GM12878 (cell line): ENCODE results near the gene SPRY1. TPM values are rescaled to one million over a fixed set of nuclear protein-coding genes. Genes with fewer than 3 reads are reported as not detected.

Source experiments
- ATAC-seq: fragments of 200-7000 bp; cut with Tn5 transposase; 3 replicates; pipeline ENCODE4 v1.9.1; 2020; ENCODE audit warnings: mild to moderate bottlenecking, moderate library complexity
- BruUV-seq: library from RNA; stranded (reverse); fragments of 400-500 nt; replicated peaks from 2 replicates; lab custom pipeline; 2021; lab: Mats Ljungman, UMichigan
- CTCF ChIA-PET: fragments of 300-600 bp; sonication (Branson Sonifier 250); formaldehyde crosslinking; extraction: SDS; loops from one replicate; lab custom pipeline; 2021; ENCODE audit warnings: inconsistent platforms; lab: Yijun Ruan, JAX
- POLR2A ChIA-PET: fragments of 350-600 bp; formaldehyde crosslinking; extraction: SDS; loops from one replicate; lab custom pipeline; 2021; ENCODE audit warnings: inconsistent platforms; lab: Charles Lee
- RAD21 ChIA-PET: fragments of 300-600 bp; sonication (Branson Sonifier 250); formaldehyde crosslinking; loops from one replicate; lab custom pipeline; 2023; ENCODE audit warnings: antibody characterized with exemption; ENCODE audit not compliant: unreplicated experiment; lab: Charles Lee
- SMC1A ChIA-PET: fragments of 300-600 bp; sonication (Branson Sonifier 250); formaldehyde crosslinking; loops from one replicate; lab custom pipeline; 2023; ENCODE audit not compliant: unreplicated experiment, uncharacterized antibody; lab: Charles Lee
- DNase-seq: peaks from one replicate; pipeline ENCODE4 v3.0.0-alpha.2; 2011; ENCODE audit warnings: low read depth, low spot score
- FAIRE-seq: peaks from 3 replicates; lab custom pipeline; 2011; peaks lifted over from hg19 to GRCh38; lab: Jason Lieb, UNC
- H2AFZ ChIP-seq: 2 replicates; pipeline ENCODE4 v1.6.0; 2011; ENCODE audit warnings: low read depth, low read length, control low read depth; ENCODE audit not compliant: control insufficient read depth
- H3K27ac ChIP-seq: 2 replicates; pipeline ENCODE4 v1.5.1; 2011; ENCODE audit warnings: control low read depth; ENCODE audit not compliant: control insufficient read depth, insufficient read depth
- H3K27me3 ChIP-seq, 2 experiments: replicated peaks in 1 of 2; 2 replicates each; pipeline versions ENCODE4 v1.6.0 to v1.6.1; 2011; ENCODE audit warnings: low read length in 1 of 2; ENCODE audit not compliant: control insufficient read depth in 2 of 2, insufficient read depth in 2 of 2
- H3K36me3 ChIP-seq, 2 experiments: 2 replicates each; pipeline ENCODE4 v1.5.1; 2011; ENCODE audit warnings: low read length in 1 of 2; ENCODE audit not compliant: control insufficient read depth in 2 of 2, insufficient read depth in 2 of 2
- H3K4me1 ChIP-seq: 2 replicates; pipeline ENCODE4 v1.6.1; 2011; ENCODE audit warnings: mild to moderate bottlenecking, low read length, moderate library complexity, mixed read lengths; ENCODE audit not compliant: control insufficient read depth, insufficient read depth
- H3K4me2 ChIP-seq: 2 replicates; pipeline ENCODE4 v1.6.0; 2011; ENCODE audit warnings: control low read depth; ENCODE audit not compliant: control insufficient read depth, insufficient read depth
- H3K4me3 ChIP-seq: fragments of 200-600 bp; sonication (generic); 2 replicates; pipeline ENCODE4 v1.5.1; 2016
- H3K79me2 ChIP-seq: 2 replicates; pipeline ENCODE4 v1.6.0; 2011; ENCODE audit warnings: low read length; ENCODE audit not compliant: control insufficient read depth, insufficient read depth
- H3K9ac ChIP-seq: 2 replicates; pipeline ENCODE4 v1.8.0; 2011; ENCODE audit warnings: low read length, control low read depth, mixed read lengths; ENCODE audit not compliant: control insufficient read depth, insufficient read depth
- H3K9me3 ChIP-seq: replicated peaks from 3 replicates; pipeline ENCODE4 v1.5.1; 2011; ENCODE audit warnings: mild to moderate bottlenecking, low read length; ENCODE audit not compliant: control insufficient read depth, insufficient read depth
- H4K20me1 ChIP-seq: 2 replicates; pipeline ENCODE4 v1.6.0; 2011; ENCODE audit not compliant: control insufficient read depth, insufficient read depth
- CBFB ChIP-seq: IDR thresholded peaks from 2 replicates; pipeline ENCODE4 v1.6.1; 2016; ENCODE audit warnings: antibody characterized with exemption, low read depth
- CBX3 ChIP-seq: fragments of 200-600 bp; sonication (generic); IDR thresholded peaks from 2 replicates; pipeline ENCODE4 v1.6.1; 2016; ENCODE audit warnings: low read depth, borderline replicate concordance
- CHD2 ChIP-seq: IDR thresholded peaks from 2 replicates; pipeline ENCODE4 v1.6.1; 2011; ENCODE audit warnings: low read depth, low read length, improper control_type of control experiment, borderline replicate concordance
- CREB1 ChIP-seq: IDR thresholded peaks from 2 replicates; pipeline ENCODE4 v1.6.1; 2012; ENCODE audit warnings: low read depth, mild to moderate bottlenecking, inconsistent platforms
- FOS ChIP-seq: IDR thresholded peaks from 3 replicates; pipeline ENCODE4 v1.6.1; 2011; ENCODE audit warnings: borderline replicate concordance; ENCODE audit not compliant: insufficient read length; ENCODE audit errors: extremely low read depth
- JUNB ChIP-seq: IDR thresholded peaks from 2 replicates; pipeline ENCODE4 v1.6.1; 2016; ENCODE audit warnings: antibody characterized with exemption, mild to moderate bottlenecking
- MEF2A ChIP-seq: IDR thresholded peaks from 2 replicates; pipeline ENCODE4 v1.6.1; 2011; ENCODE audit warnings: low read depth, mild to moderate bottlenecking, low read length, moderate library complexity; ENCODE audit not compliant: insufficient read depth
- NFXL1 ChIP-seq: fragments of 450-650 bp; IDR thresholded peaks from 2 replicates; pipeline ENCODE4 v1.6.1; 2017; ENCODE audit warnings: antibody characterized with exemption, mild to moderate bottlenecking, borderline replicate concordance
- RBBP5 ChIP-seq: fragments of 200-600 bp; sonication (generic); conservative IDR thresholded peaks from 2 replicates; pipeline ENCODE4 v1.6.1; 2016
- RUNX3 ChIP-seq: IDR thresholded peaks from 2 replicates; pipeline ENCODE4 v1.6.1; 2012; ENCODE audit warnings: low read length, inconsistent platforms
- SIN3A ChIP-seq: IDR thresholded peaks from 2 replicates; pipeline ENCODE4 v1.6.1; 2012; ENCODE audit warnings: low read depth, low read length, improper control_type of control experiment
- SMAD1 ChIP-seq: fragments of 450-650 bp; IDR thresholded peaks from 2 replicates; pipeline ENCODE4 v1.6.1; 2018; ENCODE audit warnings: mild to moderate bottlenecking, low read depth; ENCODE audit not compliant: partially characterized antibody
- SRF ChIP-seq, 2 experiments: IDR thresholded peaks; 2 replicates each; pipeline ENCODE4 v1.6.1; 2011; ENCODE audit warnings: low read depth in 2 of 2, low read length in 2 of 2, mild to moderate bottlenecking in 1 of 2, moderate library complexity in 1 of 2
- SUZ12 ChIP-seq: fragments of 200-600 bp; sonication (generic); IDR thresholded peaks from one replicate; pipeline ENCODE4 v1.6.1; 2018; ENCODE audit warnings: antibody characterized with exemption, mild to moderate bottlenecking; ENCODE audit not compliant: unreplicated experiment
- TBL1XR1 ChIP-seq: IDR thresholded peaks from 2 replicates; pipeline ENCODE4 v1.6.1; 2012; ENCODE audit warnings: low read depth, low read length, improper control_type of control experiment
- TCF7 ChIP-seq: IDR thresholded peaks from 2 replicates; pipeline ENCODE4 v1.6.1; 2014; ENCODE audit warnings: antibody characterized with exemption, borderline replicate concordance
- YBX1 ChIP-seq: fragments of 450-650 bp; IDR thresholded peaks from 2 replicates; pipeline ENCODE4 v1.6.1; 2016; ENCODE audit warnings: antibody characterized with exemption
- WGBS: methylation state at CpG from one replicate; pipeline ENCODE4 v1.1.6; 2016; ENCODE audit warnings: low lambda C conversion rate; ENCODE audit not compliant: insufficient replicate concordance, insufficient coverage; ENCODE audit errors: missing lambda C conversion rate; 5-methylcytosine and 5-hydroxymethylcytosine counted together
- in situ Hi-C: fragments of 300-500 bp; cut with MboI; formaldehyde crosslinking; loops from 9 replicates; pipeline ENCODE4 v1.14.3; 2018; ENCODE audit warnings: mixed read lengths
- intact Hi-C: fragments of 100-400 bp; cut with micrococcal nuclease; formaldehyde crosslinking; loops from one replicate; pipeline ENCODE4 v1.14.2; 2022; ENCODE audit not compliant: unreplicated experiment
- polyA plus RNA-seq, 11 experiments: library from polyadenylated mRNA; depleted of rRNA in 4 of 11; unstranded in 6 of 11; stranded (reverse) in 5 of 11; fragments of >200 nt; fragmentation: Nextera tagmentation in 4 of 11; fragmentation: Illumina TruSeq in 1 of 11; extraction: Ambion mirVana in 4 of 11; extraction: Trizol in 1 of 11; gene quantifications; 1 replicate in 1 of 11; 2 replicates in 10 of 11; pipeline versions ENCODE4 v1.2.1 to v1.2.3, GENCODE V29; 2011 to 2016; ENCODE audit warnings: inconsistent platforms in 2 of 11, missing spikeins in 2 of 11, low read depth in 1 of 11
- total RNA-seq, 4 experiments: library from RNA; depleted of rRNA in 3 of 4; stranded (reverse); fragments of >200 nt in 3 of 4; fragmentation: Illumina TruSeq in 1 of 4; extraction: Trizol in 1 of 4; gene quantifications; 2 replicates each; pipeline versions ENCODE4 v1.2.1 to v1.2.3, GENCODE V29; 2013 to 2021
- TF ChIP-seq, protein P1 (sequence below): IDR thresholded peaks from 2 replicates; pipeline ENCODE4 v1.6.1; 2012; ENCODE audit warnings: low read depth, low read length, improper control_type of control experiment
- TF ChIP-seq, protein P2 (sequence below): fragments of 450-650 bp; formaldehyde crosslinking; IDR thresholded peaks from 2 replicates; pipeline ENCODE4 v1.4.0; 2020; ENCODE audit warnings: mild to moderate bottlenecking, moderate library complexity

SPRY1 gene
- total and polyA plus RNA-seq, 10 of the 15 experiments (the other 5 are each of a cell fraction or from before 2014, with no cell fraction given): 0.05 to 5.7 (median 0.23) TPM; not detected in 2

- TF ChIP-seq SRF (IDR thresholded peaks at IDR 0.05; ENCODE audit: low read depth in 2 of 2, low read length in 2 of 2) (no peak), YBX1 (no peak), RBBP5 (no peak), JUNB (no peak), TCF7 (no peak), FOS (no peak), SUZ12 (no peak), CBX3 (no peak), SMAD1 (no peak), RUNX3 (no peak), NFXL1 (no peak), SIN3A (no peak), MEF2A (no peak), TBL1XR1 (no peak), CREB1 (no peak), CHD2 (no peak), CBFB (no peak)
- TF ChIP-seq, protein P1, sequence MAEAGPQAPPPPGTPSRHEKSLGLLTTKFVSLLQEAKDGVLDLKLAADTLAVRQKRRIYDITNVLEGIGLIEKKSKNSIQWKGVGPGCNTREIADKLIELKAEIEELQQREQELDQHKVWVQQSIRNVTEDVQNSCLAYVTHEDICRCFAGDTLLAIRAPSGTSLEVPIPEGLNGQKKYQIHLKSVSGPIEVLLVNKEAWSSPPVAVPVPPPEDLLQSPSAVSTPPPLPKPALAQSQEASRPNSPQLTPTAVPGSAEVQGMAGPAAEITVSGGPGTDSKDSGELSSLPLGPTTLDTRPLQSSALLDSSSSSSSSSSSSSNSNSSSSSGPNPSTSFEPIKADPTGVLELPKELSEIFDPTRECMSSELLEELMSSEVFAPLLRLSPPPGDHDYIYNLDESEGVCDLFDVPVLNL: no peak
- TF ChIP-seq, protein P2, sequence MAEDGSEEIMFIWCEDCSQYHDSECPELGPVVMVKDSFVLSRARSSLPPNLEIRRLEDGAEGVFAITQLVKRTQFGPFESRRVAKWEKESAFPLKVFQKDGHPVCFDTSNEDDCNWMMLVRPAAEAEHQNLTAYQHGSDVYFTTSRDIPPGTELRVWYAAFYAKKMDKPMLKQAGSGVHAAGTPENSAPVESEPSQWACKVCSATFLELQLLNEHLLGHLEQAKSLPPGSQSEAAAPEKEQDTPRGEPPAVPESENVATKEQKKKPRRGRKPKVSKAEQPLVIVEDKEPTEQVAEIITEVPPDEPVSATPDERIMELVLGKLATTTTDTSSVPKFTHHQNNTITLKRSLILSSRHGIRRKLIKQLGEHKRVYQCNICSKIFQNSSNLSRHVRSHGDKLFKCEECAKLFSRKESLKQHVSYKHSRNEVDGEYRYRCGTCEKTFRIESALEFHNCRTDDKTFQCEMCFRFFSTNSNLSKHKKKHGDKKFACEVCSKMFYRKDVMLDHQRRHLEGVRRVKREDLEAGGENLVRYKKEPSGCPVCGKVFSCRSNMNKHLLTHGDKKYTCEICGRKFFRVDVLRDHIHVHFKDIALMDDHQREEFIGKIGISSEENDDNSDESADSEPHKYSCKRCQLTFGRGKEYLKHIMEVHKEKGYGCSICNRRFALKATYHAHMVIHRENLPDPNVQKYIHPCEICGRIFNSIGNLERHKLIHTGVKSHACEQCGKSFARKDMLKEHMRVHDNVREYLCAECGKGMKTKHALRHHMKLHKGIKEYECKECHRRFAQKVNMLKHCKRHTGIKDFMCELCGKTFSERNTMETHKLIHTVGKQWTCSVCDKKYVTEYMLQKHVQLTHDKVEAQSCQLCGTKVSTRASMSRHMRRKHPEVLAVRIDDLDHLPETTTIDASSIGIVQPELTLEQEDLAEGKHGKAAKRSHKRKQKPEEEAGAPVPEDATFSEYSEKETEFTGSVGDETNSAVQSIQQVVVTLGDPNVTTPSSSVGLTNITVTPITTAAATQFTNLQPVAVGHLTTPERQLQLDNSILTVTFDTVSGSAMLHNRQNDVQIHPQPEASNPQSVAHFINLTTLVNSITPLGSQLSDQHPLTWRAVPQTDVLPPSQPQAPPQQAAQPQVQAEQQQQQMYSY (CRISPR knock-in tag): no peak
- H2AFZ ChIP-seq: no peak overlapping the region
- no peaks in the 10 kb centered on the region for H3K36me3 ChIP-seq
- H3K27me3 ChIP-seq: no peaks in the 10 kb centered on the region
- H3K9me3 ChIP-seq: no peaks in the 10 kb centered on the region
- in situ Hi-C loops: no loop called here
- ATAC-seq: no peak
- ChIA-PET SMC1A (interaction anchor here (0.7 kb wide), 1 partner anchor 12 kb away, joined by 3 read pairs; no protein-coding TSS in a partner anchor), POLR2A (no interaction called here), CTCF (interaction anchor here (0.7 to 1.0 kb wide), 2 partner anchors 12 to 30 kb away, joined by 3 read pairs; no protein-coding TSS in a partner anchor), RAD21 (no interaction called here)
- DNase-seq: no peak
- no TSS peak for BruUV-seq
- H3K4me3 ChIP-seq: no peak overlapping the region
- H3K9ac ChIP-seq: no peak overlapping the region
- no peaks in the 10 kb centered on the region for H4K20me1 ChIP-seq
- no peak for FAIRE-seq
- no peaks in the 10 kb centered on the region; the same call in 1 of the 2 replicates for H3K4me1 ChIP-seq
- intact Hi-C loops: no loop called here
- no peak overlapping the region for H3K4me2 ChIP-seq
- no peak overlapping the region for H3K27ac ChIP-seq
- no peaks in the 10 kb centered on the region for H3K79me2 ChIP-seq
- WGBS: 0% methylated on average over 1 of the region's 1 CpG
These were observed 17.8 kb upstream of the SPRY1 start for GRCh38 chr4:123378794-123379193.
